GM06990 (cell line): ENCODE measurements around the gene LMNTD1.

Source experiments
- DNase-seq: peaks from one replicate; pipeline ENCODE4 v3.0.0-alpha.2; 2011; ENCODE audit not compliant: insufficient read length; ENCODE audit errors: extremely low read depth
- H3K27me3 ChIP-seq: replicated peaks from 2 replicates; pipeline ENCODE4 v1.6.0; 2011; ENCODE audit warnings: low read length; ENCODE audit not compliant: control insufficient read depth, insufficient read depth
- H3K36me3 ChIP-seq: 2 replicates; pipeline ENCODE4 v1.5.1; 2011; ENCODE audit warnings: low read length; ENCODE audit not compliant: control insufficient read depth, insufficient read depth
- H3K4me3 ChIP-seq: replicated peaks from 2 replicates; pipeline ENCODE4 v1.5.1; 2011; ENCODE audit warnings: low read depth, mild to moderate bottlenecking, control low read depth, low read length
- CTCF ChIP-seq: IDR thresholded peaks from 2 replicates; pipeline ENCODE4 v1.5.1; 2011; ENCODE audit warnings: low read length, control low read depth, mild to moderate bottlenecking, inconsistent platforms; ENCODE audit not compliant: insufficient read depth, poor library complexity, severe bottlenecking

Gene LMNTD1

DNA sequence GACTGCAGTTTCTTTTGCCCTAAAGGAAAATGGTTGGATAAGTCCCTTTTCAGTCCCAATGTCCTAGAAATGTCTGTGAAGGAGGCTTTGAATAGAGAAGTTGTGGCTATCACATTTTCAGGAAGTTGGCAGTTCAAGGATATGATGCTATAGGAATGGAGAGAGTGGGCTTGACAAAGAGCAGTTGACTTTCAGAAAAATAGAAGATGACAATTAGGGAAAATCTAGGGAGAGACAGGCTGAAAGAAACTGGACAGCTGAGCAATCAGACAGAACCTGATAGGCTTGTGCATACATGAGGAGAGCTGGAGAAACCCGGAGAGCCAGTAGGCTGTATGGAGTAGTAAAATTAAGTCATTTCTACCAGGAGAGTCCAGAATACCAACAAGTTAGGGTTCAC is 50.5 kb downstream of the LMNTD1 start:
- no peak for TF ChIP-seq CTCF
- DNase-seq = no peak
- Histone ChIP-seq H3K27me3 (no peaks in the 10 kb centered on the region), H3K4me3 (no peak overlapping the region), H3K36me3 (no peaks in the 10 kb centered on the region)

DNA sequence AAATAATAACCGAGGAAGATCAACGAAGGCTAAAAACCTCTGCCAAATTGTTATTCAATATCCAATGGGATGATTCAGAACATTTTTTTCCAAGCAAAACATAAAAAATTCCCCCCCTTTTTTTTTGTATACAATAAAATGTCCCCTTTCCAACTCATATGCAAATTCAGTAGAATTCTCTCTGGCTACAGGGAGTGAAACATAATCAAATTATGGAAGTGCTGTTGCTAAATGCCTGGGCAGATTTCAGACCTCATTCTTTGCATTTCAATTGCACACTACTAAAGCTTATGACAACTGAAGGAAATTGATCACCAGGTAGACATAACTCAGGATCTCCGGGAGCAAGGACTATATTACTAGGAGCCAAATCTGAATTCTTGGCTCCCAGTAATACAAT is 51.0 kb downstream of the LMNTD1 start:
- no peak for TF ChIP-seq CTCF
- no peaks in the 10 kb centered on the region for H3K36me3 ChIP-seq
- no peaks in the 10 kb centered on the region for H3K27me3 ChIP-seq
- H3K4me3 ChIP-seq = no peak overlapping the region
- DNase-seq = no peak

DNA sequence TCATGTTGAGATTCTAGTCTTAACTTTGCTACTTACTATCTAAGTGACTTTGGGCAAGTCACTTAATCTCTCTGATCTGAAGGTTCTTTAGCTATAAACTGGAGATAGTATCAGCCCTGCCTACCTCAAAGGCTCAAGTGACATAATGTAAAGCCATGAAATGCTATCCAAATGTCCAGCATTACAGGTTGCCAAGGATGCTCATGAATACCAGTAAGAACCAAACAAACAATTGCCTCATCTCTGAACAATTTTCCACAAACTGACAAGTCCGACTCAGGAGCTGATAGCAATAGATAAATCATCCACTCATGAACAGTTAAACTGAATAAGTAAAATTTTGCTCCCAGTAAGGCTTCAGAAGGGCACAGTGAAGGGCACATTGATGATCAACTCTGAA is 51.5 kb downstream of the LMNTD1 start:
- no peak overlapping the region for H3K4me3 ChIP-seq
- H3K36me3 ChIP-seq = no peaks in the 10 kb centered on the region
- TF ChIP-seq CTCF = no peak
- no peak for DNase-seq
- H3K27me3 ChIP-seq = no peaks in the 10 kb centered on the region

DNA sequence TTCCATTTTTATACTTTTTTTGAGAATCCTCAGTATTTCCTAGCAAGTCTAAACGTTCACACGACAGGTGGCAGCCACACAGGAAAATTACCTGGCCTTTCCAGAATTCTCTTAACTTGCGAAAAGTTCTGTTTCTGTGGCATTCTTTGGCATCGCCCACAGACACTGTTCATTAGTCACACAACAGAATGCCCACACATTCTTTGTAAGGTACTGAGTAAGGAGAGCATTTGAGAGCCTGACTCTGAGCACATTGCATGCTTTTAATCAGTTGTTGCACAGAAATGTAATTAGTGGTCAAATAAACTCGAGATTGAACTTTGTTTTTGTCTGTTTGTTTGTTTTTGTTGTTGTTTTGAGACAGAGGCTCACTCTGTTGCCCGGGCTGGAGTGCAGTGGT is 52.4 kb downstream of the LMNTD1 start:
- no peaks in the 10 kb centered on the region for H3K27me3 ChIP-seq
- no peaks in the 10 kb centered on the region for H3K36me3 ChIP-seq
- no peak overlapping the region for H3K4me3 ChIP-seq
- TF ChIP-seq CTCF = no peak
- DNase-seq = no peak

- Histone ChIP-seq H3K4me3 (no peak overlapping the region), H3K36me3 (no peaks in the 10 kb centered on the region), H3K27me3 (no peaks in the 10 kb centered on the region)
- DNase-seq = no peak
- no peak for TF ChIP-seq CTCF
Observed at GRCh38 chr12:25497021-25497420, 56.1 kb downstream of the LMNTD1 start.

GRCh38 chr12:25496098-25496587 is 56.9 kb downstream of the LMNTD1 start:
- no peak for DNase-seq
- H3K4me3 ChIP-seq = no peak overlapping the region
- no peak for TF ChIP-seq CTCF
- H3K36me3 ChIP-seq = no peaks in the 10 kb centered on the region
- H3K27me3 ChIP-seq = no peaks in the 10 kb centered on the region
